Adipocyte (in vitro differentiated cells): Measurements from ENCODE around the gene SULT2B1.
"Not testable (repeated sequence)": the region's sequence is repeated elsewhere in the genome, so short reads cannot be mapped to it uniquely, and the experiment has no call there.

ENCODE experiments used
- DNase-seq: peaks from one replicate; pipeline ENCODE4 v3.0.0-alpha.2; 2015; ENCODE audit warnings: low read depth
- H3K27me3 ChIP-seq: replicated peaks from 2 replicates; pipeline ENCODE4 v1.7.0; 2013; ENCODE audit warnings: mild to moderate bottlenecking, low read length, moderate library complexity; ENCODE audit not compliant: control insufficient read depth, insufficient read depth
- H3K36me3 ChIP-seq: 2 replicates; pipeline ENCODE4 v1.7.0; 2013; ENCODE audit warnings: low read length, mild to moderate bottlenecking, moderate library complexity; ENCODE audit not compliant: control insufficient read depth, insufficient read depth, severe bottlenecking
- H3K4me1 ChIP-seq: 2 replicates; pipeline ENCODE4 v1.7.0; 2013; ENCODE audit warnings: mild to moderate bottlenecking, low read length, moderate library complexity; ENCODE audit not compliant: control insufficient read depth, insufficient read depth
- H3K4me3 ChIP-seq: 2 replicates; pipeline ENCODE4 v1.7.0; 2013; ENCODE audit warnings: mild to moderate bottlenecking, low read length, moderate library complexity
- H3K9ac ChIP-seq: 2 replicates; pipeline ENCODE4 v1.7.0; 2013; ENCODE audit warnings: mild to moderate bottlenecking, low read length, moderate library complexity
- H3K9me3 ChIP-seq: 2 replicates; pipeline ENCODE4 v1.7.0; 2013; ENCODE audit warnings: mild to moderate bottlenecking, low read length, moderate library complexity; ENCODE audit not compliant: control insufficient read depth

SULT2B1 gene

DNA sequence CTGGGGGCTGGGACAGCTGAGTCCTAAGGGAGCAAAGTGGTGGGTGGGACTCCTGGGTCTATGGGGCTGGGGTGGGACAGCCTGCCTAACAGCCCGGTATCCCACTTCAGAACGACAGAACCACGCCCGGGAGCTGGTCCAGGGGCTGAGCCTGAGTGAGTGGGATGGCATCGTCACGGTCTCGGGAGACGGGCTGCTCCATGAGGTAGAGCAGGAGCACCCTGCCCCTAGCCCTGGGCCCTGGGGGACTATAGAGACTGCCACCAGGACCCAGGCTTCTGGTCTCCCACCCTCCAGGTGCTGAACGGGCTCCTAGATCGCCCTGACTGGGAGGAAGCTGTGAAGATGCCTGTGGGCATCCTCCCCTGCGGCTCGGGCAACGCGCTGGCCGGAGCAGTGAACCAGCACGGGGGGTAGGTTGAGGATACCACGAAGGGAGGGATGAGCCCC, 75.9 kb downstream of the SULT2B1 start:
- Histone ChIP-seq H3K4me1 (peaks cover 24% of the 10 kb centered on the region), H3K9me3 (no peaks in the 10 kb centered on the region), H3K4me3 (no peak overlapping the region), H3K27me3 (no peaks in the 10 kb centered on the region), H3K9ac (no peak overlapping the region), H3K36me3 (peaks cover 4% of the 10 kb centered on the region)
- DNase-seq, result no peak

DNA sequence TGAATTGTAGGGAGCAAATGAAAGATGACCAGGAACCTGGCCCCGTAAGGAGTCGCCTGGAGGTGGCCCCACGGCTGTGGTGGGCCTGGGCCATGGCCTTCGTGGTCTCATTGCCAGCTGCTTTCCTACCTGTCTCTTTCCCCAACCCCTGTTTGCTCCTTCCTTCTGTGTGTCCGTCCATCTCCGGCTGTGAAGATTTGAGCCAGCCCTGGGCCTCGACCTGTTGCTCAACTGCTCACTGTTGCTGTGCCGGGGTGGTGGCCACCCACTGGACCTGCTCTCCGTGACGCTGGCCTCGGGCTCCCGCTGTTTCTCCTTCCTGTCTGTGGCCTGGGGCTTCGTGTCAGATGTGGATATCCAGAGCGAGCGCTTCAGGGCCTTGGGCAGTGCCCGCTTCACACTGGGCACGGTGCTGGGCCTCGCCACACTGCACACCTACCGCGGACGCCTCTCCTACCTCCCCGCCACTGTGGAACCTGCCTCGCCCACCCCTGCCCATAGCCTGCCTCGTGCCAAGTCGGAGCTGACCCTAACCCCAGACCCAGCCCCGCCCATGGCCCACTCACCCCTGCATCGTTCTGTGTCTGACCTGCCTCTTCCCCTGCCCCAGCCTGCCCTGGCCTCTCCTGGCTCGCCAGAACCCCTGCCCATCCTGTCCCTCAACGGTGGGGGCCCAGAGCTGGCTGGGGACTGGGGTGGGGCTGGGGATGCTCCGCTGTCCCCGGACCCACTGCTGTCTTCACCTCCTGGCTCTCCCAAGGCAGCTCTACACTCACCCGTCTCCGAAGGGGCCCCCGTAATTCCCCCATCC, 76.7 kb downstream of the SULT2B1 start:
- Histone ChIP-seq H3K27me3 (no peaks in the 10 kb centered on the region), H3K9me3 (no peaks in the 10 kb centered on the region), H3K9ac (no peak overlapping the region), H3K4me3 (no peak overlapping the region), H3K36me3 (peaks cover 4% of the 10 kb centered on the region), H3K4me1 (peaks cover 24% of the 10 kb centered on the region)
- no peak for DNase-seq

DNA sequence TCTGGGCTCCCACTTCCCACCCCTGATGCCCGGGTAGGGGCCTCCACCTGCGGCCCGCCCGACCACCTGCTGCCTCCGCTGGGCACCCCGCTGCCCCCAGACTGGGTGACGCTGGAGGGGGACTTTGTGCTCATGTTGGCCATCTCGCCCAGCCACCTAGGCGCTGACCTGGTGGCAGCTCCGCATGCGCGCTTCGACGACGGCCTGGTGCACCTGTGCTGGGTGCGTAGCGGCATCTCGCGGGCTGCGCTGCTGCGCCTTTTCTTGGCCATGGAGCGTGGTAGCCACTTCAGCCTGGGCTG, 77.3 kb downstream of the SULT2B1 start:
- Histone ChIP-seq H3K4me1 (peaks cover 27% of the 10 kb centered on the region), H3K9me3 (no peaks in the 10 kb centered on the region), H3K4me3 (no peak overlapping the region), H3K36me3 (peaks cover 4% of the 10 kb centered on the region), H3K9ac (no peak overlapping the region), H3K27me3 (no peaks in the 10 kb centered on the region)
- no peak for DNase-seq

DNA sequence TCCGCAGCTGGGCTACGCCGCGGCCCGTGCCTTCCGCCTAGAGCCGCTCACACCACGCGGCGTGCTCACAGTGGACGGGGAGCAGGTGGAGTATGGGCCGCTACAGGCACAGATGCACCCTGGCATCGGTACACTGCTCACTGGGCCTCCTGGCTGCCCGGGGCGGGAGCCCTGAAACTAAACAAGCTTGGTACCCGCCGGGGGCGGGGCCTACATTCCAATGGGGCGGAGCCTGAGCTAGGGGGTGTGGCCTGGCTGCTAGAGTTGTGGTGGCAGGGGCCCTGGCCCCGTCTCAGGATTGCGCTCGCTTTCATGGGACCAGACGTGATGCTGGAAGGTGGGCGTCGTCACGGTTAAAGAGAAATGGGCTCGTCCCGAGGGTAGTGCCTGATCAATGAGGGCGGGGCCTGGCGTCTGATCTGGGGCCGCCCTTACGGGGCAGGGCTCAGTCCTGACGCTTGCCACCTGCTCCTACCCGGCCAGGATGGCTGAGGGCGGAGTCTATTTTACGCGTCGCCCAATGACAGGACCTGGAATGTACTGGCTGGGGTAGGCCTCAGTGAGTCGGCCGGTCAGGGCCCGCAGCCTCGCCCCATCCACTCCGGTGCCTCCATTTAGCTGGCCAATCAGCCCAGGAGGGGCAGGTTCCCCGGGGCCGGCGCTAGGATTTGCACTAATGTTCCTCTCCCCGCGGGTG, 77.8 kb downstream of the SULT2B1 start:
- Histone ChIP-seq H3K27me3 (no peaks in the 10 kb centered on the region), H3K36me3 (peaks cover 4% of the 10 kb centered on the region), H3K4me1 (peaks cover 26% of the 10 kb centered on the region), H3K9ac (no peak overlapping the region), H3K9me3 (no peaks in the 10 kb centered on the region), H3K4me3 (no peak overlapping the region)
- DNase-seq, result no peak

DNA sequence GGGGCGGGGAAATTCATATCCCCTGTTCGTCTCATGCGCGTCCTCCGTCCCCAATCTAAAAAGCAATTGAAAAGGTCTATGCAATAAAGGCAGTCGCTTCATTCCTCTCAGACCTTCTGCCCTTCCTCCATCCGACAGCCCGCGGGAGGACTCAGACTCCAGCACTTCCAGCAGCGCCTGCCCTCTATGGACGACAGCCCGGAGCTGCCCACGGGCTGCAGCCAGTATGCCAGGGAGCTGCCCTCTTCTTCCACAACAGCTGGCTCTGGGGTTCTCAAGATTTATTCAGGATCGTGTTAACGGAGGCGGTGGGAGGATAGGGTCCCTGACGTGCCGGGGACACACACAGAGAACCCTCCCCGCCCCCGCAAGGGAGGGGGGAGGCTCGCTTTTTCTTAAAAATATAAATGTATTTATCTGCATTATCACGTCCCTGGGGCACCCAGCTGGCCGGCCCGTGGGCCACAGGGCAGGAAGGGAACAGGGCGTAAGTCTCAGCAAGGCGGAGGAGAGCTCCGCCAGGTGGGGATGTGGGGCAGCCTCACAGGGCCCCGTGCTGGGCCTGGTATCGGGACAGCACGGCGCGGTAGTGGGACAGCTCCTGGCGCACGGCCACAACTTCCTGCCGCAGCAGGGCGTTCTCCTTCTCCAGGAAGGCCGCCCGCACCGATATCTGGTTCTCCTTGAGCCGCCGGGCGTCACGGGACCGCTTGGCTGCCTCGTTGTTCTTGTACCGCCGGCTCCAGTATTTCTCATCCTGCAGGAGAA, 78.5 kb downstream of the SULT2B1 start:
- no peak for DNase-seq
- no peaks in the 10 kb centered on the region for H3K9me3 ChIP-seq
- no peak overlapping the region for H3K9ac ChIP-seq
- peaks cover 4% of the 10 kb centered on the region for H3K36me3 ChIP-seq
- no peaks in the 10 kb centered on the region for H3K27me3 ChIP-seq
- H3K4me1 ChIP-seq, result peaks cover 29% of the 10 kb centered on the region
- no peak overlapping the region for H3K4me3 ChIP-seq

DNA sequence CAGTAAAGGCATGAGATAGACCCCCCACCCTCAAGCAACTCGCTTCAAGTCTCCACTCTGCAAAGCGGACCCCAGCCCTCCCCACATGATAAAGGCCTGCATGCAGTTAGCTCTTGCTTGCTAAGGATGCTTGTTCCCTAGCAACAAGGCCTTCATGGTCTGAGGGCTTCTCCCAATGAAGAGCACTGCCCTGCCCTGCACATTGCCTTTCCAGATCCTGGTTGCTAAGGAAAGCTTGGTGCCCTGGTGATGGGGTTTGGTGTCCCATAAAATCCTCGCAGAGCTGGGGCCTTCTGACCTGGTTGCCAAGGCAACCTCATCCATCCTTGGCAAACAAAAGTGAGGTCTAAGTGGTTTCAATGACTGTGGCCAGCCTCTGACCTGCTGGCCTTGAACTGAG, 79.3 kb downstream of the SULT2B1 start:
- Histone ChIP-seq H3K36me3 (peaks cover 1% of the 10 kb centered on the region), H3K27me3 (no peaks in the 10 kb centered on the region), H3K9me3 (no peaks in the 10 kb centered on the region), H3K4me3 (no peak overlapping the region), H3K9ac (no peak overlapping the region), H3K4me1 (peaks cover 33% of the 10 kb centered on the region)
- DNase-seq, result no peak

DNA sequence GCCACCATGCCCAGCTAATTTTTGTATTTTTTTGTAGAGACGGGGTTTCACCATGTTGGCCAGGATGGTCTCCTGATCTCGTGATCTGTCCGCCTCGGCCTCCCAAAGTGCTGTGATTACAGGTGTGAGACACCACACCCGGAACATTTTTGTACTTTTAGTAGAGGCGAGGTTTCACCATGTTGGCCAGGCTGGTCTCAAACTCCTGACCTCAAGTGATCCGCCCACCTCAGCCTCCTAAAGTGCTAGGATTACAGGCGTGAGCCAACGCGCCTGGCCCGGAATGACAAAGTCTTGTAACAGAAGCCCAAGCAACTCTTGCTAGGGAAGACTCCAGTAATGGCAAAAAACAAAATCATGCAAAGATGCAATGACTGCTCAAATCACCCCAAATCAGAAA, 80.3 kb downstream of the SULT2B1 start:
- H3K9ac ChIP-seq, H3K9me3 ChIP-seq, H3K27me3 ChIP-seq, H3K4me3 ChIP-seq, DNase-seq, H3K36me3 ChIP-seq: not testable (repeated sequence)
- peaks cover 41% of the 10 kb centered on the region for H3K4me1 ChIP-seq

DNA sequence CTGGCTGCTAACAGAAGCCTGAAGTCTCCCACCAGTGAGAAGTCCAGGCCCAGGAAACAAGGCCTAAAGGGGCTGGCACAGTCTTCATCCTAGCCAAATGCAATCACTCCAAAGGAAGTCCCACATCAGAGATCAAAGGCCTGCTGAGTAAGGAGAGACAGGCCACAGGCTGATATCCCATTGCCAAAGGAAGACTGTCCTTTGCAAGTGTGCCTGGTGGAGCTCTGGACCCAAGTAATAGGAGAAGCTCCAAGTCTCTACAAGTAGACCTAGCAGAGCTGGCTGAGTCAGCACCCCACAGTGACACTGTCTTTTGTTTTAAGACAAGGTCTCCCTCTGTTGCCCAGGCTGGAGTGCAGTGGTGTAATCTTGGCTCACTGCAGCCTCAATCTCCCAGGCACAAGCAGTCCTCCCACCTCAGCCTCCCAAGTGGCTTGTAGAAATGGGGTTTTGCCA, 80.7 kb downstream of the SULT2B1 start:
- Histone ChIP-seq H3K4me1 (peaks cover 41% of the 10 kb centered on the region), H3K9me3 (no peaks in the 10 kb centered on the region), H3K9ac (peak overlapping the region; percentile 71), H3K4me3 (no peak overlapping the region), H3K36me3 (no peaks in the 10 kb centered on the region), H3K27me3 (no peaks in the 10 kb centered on the region)
- DNase-seq, result no peak

DNA sequence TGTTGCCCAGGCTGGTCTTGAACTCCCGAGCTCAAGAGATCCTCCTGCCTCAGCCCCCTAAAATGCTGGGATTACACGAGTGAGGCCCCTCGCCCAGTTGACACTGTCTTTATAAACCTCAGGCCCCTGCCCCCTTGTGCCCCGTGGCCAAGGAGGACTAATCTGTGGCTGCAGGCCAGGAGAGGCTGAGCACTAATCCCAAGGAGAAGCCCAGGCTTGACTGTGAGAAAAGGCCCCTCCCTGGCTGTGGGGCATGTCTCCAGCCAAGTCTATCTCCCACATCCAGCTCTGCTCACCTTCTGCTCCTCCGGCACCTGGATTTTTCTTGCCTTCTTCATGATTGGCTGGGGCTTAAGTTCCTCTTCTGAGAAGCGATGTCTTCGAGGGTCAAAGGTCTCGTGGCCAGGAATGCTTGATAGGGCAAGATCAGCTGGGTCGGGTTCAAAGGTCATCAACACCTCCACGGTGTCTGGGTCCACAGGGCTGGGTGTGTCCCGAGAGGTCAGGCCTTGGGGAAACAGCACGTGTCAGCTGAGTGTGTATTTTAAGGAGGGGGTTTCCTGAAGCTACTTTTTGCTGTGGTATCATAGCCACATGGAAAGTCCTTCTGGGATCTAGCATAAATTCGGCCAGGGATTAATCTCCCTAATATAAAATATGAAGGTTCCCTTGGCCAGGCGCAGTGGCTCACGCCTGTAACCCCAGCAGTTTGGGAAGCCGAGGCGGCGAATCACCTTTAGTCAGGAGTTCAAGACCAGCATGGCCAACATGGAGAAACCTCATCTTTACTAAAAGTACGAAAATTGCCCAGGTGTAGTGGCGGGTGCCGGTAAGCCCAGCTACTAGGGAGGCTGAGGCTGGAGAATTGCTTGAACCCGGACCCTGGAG, 81.4 kb downstream of the SULT2B1 start:
- DNase-seq, result no peak
- Histone ChIP-seq H3K27me3 (no peaks in the 10 kb centered on the region), H3K9me3 (no peaks in the 10 kb centered on the region), H3K36me3 (no peaks in the 10 kb centered on the region), H3K4me1 (peaks cover 43% of the 10 kb centered on the region), H3K9ac (peak overlapping the region; percentile 71), H3K4me3 (peak overlapping the region; percentile 62)

DNA sequence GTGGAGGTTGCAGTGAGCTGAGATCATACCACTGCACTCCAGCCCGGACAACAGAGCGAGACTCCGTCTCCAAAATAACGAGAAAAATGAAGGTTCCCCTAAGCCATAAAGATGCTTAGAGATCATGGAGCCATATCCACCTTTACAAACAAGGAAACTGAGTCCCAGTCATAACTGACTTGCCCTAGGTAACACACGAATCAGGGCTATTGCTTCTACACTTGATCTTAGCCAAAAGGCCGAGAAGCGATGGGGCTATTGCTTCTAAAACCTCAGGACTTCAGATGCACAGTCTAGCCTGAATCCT, 82.0 kb downstream of the SULT2B1 start:
- peaks cover 47% of the 10 kb centered on the region for H3K4me1 ChIP-seq
- peak overlapping the region; percentile 71 for H3K9ac ChIP-seq
- no peaks in the 10 kb centered on the region for H3K36me3 ChIP-seq
- no peaks in the 10 kb centered on the region for H3K9me3 ChIP-seq
- peak overlapping the region; percentile 62 for H3K4me3 ChIP-seq
- DNase-seq, result no peak
- no peaks in the 10 kb centered on the region for H3K27me3 ChIP-seq
